Testis (tissue), 2 donors: ENCODE results near the gene TSEN2.

Experiments
- CTCF ChIP-seq, 3 experiments: fragments of 450-650 bp in 2 of 3; fragments of 200-600 bp in 1 of 3; sonication (generic) in 1 of 3; IDR thresholded peaks; one replicate each; pipeline ENCODE4 v1.5.1; 2016 to 2019; ENCODE audit warnings: antibody characterized with exemption in 3 of 3, mild to moderate bottlenecking in 2 of 3, moderate library complexity in 1 of 3
- POLR2A ChIP-seq: fragments of 450-650 bp; IDR thresholded peaks from one replicate; pipeline ENCODE4 v1.6.1; 2017; ENCODE audit warnings: antibody characterized with exemption, mild to moderate bottlenecking, moderate library complexity

GRCh38 chr3:12484198-12484982 lies at the start of gene TSEN2:
- peak in 1 of 3 experiments; percentile 36 for TF ChIP-seq CTCF (IDR thresholded peaks at IDR 0.05)
- peak; percentile 40 for TF ChIP-seq POLR2A
